ENCODE results near the gene HMGCL.
A peak's percentile ranks its signal among the peaks of the same experiment; 100 is the strongest.

The HMGCL gene

GRCh38 chr1:23814016-23814415 is 11.2 kb downstream of the HMGCL start:
- peaks cover 13% of the 10 kb centered on the region for H3K4me1 ChIP-seq (ENCODE audit: insufficient read depth, low read length, poor library complexity, severe bottlenecking)
- H3K36me3 ChIP-seq (ENCODE audit: insufficient read depth, low read length), result no peaks in the 10 kb centered on the region
- no peaks in the 10 kb centered on the region for H4K20me1 ChIP-seq (ENCODE audit: insufficient read depth, low read length, poor library complexity, severe bottlenecking)
- H3K4me3 ChIP-seq (ENCODE audit: low read length, poor library complexity, severe bottlenecking), result no peak overlapping the region
- no peak overlapping the region for H3K9ac ChIP-seq (ENCODE audit: low read depth, low read length, poor library complexity, severe bottlenecking)
- H2AFZ ChIP-seq (ENCODE audit: low read length), result no peak overlapping the region
- H3K9me3 ChIP-seq (ENCODE audit: insufficient read depth, low read depth, low read length), result no peaks in the 10 kb centered on the region
- H3K4me2 ChIP-seq (ENCODE audit: low read depth, low read length, poor library complexity, severe bottlenecking), result no peak overlapping the region
- H3F3A ChIP-seq (ENCODE audit: low read depth), result no peaks in the 10 kb centered on the region
- no peaks in the 10 kb centered on the region for H3K79me2 ChIP-seq (ENCODE audit: insufficient read depth, low read length)
- no peak for TF ChIP-seq CTCF (conservative IDR thresholded peaks at IDR 0.05; ENCODE audit: low read length)
- no peak for TF ChIP-seq EZH2phosphoT487 (IDR thresholded peaks at IDR 0.05; ENCODE audit: borderline replicate concordance)
- no peaks in the 10 kb centered on the region for H3K27me3 ChIP-seq (ENCODE audit: insufficient read depth, low read length, poor library complexity, severe bottlenecking)
- H3K9me2 ChIP-seq (replicated peaks; ENCODE audit: low read depth, low read length), result no peaks in the 10 kb centered on the region

- Histone ChIP-seq H3K9me2 (replicated peaks; ENCODE audit: low read depth, low read length) (no peaks in the 10 kb centered on the region), H3K79me2 (ENCODE audit: insufficient read depth, low read length) (no peaks in the 10 kb centered on the region), H3K4me3 (ENCODE audit: low read length, poor library complexity, severe bottlenecking) (no peak overlapping the region), H3K27me3 (ENCODE audit: insufficient read depth, low read length, poor library complexity, severe bottlenecking) (no peaks in the 10 kb centered on the region), H2AFZ (ENCODE audit: low read length) (no peak overlapping the region), H4K20me1 (ENCODE audit: insufficient read depth, low read length, poor library complexity, severe bottlenecking) (no peaks in the 10 kb centered on the region), H3K36me3 (ENCODE audit: insufficient read depth, low read length) (no peaks in the 10 kb centered on the region), H3K9ac (ENCODE audit: low read depth, low read length, poor library complexity, severe bottlenecking) (no peak overlapping the region), H3F3A (ENCODE audit: low read depth) (no peaks in the 10 kb centered on the region), H3K9me3 (ENCODE audit: insufficient read depth, low read depth, low read length) (no peaks in the 10 kb centered on the region), H3K4me2 (ENCODE audit: low read depth, low read length, poor library complexity, severe bottlenecking) (no peak overlapping the region), H3K4me1 (ENCODE audit: insufficient read depth, low read length, poor library complexity, severe bottlenecking) (peaks cover 6% of the 10 kb centered on the region)
- TF ChIP-seq EZH2phosphoT487 (IDR thresholded peaks at IDR 0.05; ENCODE audit: borderline replicate concordance), result no peak
- peak; percentile 93 for TF ChIP-seq CTCF (conservative IDR thresholded peaks at IDR 0.05; ENCODE audit: low read length)
Measured at GRCh38 chr1:23810818-23811540, 14.2 kb downstream of the HMGCL start.

GRCh38 chr1:23809751-23810171 is 15.5 kb downstream of the HMGCL start:
- Histone ChIP-seq H3K79me2 (ENCODE audit: insufficient read depth, low read length) (no peaks in the 10 kb centered on the region), H3K4me1 (ENCODE audit: insufficient read depth, low read length, poor library complexity, severe bottlenecking) (peaks cover 6% of the 10 kb centered on the region), H3F3A (ENCODE audit: low read depth) (no peaks in the 10 kb centered on the region), H3K27me3 (ENCODE audit: insufficient read depth, low read length, poor library complexity, severe bottlenecking) (no peaks in the 10 kb centered on the region), H3K4me3 (ENCODE audit: low read length, poor library complexity, severe bottlenecking) (no peak overlapping the region), H2AFZ (ENCODE audit: low read length) (no peak overlapping the region), H3K36me3 (ENCODE audit: insufficient read depth, low read length) (no peaks in the 10 kb centered on the region), H3K4me2 (ENCODE audit: low read depth, low read length, poor library complexity, severe bottlenecking) (no peak overlapping the region), H4K20me1 (ENCODE audit: insufficient read depth, low read length, poor library complexity, severe bottlenecking) (no peaks in the 10 kb centered on the region), H3K9me3 (ENCODE audit: insufficient read depth, low read depth, low read length) (no peaks in the 10 kb centered on the region), H3K9me2 (replicated peaks; ENCODE audit: low read depth, low read length) (no peaks in the 10 kb centered on the region), H3K9ac (ENCODE audit: low read depth, low read length, poor library complexity, severe bottlenecking) (no peak overlapping the region)
- TF ChIP-seq EZH2phosphoT487 (IDR thresholded peaks at IDR 0.05; ENCODE audit: borderline replicate concordance), result no peak
- peak; percentile 90 for TF ChIP-seq CTCF (conservative IDR thresholded peaks at IDR 0.05; ENCODE audit: low read length)
